Stimulated activated CD8-positive, alpha-beta memory T cell treated with anti-CD3 and anti-CD28 coated beads, Interleukin-7, amount 100 ng/mL, for 24 hours (primary cell): Measurements from ENCODE around the gene ZNF778.
"Not testable (repeated sequence)": the region's sequence is repeated elsewhere in the genome, so short reads cannot be mapped to it uniquely, and the experiment has no call there.

Experiments
- DNase-seq: peaks from one replicate; pipeline ENCODE4 v3.0.0-alpha.2; 2020; ENCODE audit warnings: low read depth

ZNF778 gene

GRCh38 chr16:89183463-89183862 lies 34.0 kb upstream of the ZNF778 start:
- no peak for DNase-seq

DNA sequence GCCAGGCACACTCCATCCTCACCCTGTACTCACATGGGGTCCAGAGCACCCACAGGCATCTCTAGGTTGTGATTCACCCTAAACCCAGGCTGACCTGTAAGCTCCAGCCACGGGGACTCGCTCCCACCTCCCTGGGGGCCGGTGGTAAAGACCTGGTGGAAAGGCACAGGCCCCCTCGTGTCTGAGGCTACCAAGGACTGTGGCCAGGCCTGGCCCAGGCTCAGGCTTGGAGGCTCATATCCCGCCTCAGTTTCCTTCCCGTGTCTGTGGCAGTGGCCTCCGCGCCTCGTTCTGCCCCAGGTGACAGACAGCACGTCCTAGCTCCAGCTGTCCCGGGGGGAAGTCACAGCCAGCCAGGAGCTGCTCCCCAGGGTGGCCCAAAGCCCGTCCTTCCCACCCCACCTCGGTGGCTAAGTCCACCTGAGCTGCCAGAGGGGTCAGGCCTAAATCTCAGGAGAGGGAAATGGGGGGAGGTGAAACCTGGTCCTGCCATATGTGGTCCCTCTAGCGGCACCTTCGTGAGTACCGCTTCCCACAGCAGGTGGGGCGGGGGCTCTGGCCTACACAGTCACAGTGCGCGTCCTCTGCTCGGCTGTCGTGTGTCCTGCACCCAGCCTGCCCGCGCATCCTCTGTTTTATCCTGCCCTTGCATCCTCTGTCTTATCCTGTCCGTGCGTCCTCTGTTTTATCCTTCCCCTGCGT lies 33.4 kb upstream of the ZNF778 start:
- no peak for DNase-seq

DNA sequence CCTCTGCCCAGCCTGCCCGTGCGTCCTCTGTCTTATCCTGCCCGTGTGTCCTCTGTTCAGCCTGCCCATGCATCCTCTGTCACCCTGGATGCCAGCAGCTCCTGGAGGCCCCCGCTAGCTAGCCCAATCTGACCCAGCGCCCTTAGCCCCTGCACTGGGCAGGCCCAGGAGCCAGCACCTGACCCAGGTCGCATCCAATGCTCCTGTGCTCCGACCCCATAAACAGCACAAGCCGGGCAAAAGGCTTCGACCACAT lies 32.9 kb upstream of the ZNF778 start:
- DNase-seq = no peak

GRCh38 chr16:89184933-89185794 lies 32.3 kb upstream of the ZNF778 start:
- no peak for DNase-seq

DNA sequence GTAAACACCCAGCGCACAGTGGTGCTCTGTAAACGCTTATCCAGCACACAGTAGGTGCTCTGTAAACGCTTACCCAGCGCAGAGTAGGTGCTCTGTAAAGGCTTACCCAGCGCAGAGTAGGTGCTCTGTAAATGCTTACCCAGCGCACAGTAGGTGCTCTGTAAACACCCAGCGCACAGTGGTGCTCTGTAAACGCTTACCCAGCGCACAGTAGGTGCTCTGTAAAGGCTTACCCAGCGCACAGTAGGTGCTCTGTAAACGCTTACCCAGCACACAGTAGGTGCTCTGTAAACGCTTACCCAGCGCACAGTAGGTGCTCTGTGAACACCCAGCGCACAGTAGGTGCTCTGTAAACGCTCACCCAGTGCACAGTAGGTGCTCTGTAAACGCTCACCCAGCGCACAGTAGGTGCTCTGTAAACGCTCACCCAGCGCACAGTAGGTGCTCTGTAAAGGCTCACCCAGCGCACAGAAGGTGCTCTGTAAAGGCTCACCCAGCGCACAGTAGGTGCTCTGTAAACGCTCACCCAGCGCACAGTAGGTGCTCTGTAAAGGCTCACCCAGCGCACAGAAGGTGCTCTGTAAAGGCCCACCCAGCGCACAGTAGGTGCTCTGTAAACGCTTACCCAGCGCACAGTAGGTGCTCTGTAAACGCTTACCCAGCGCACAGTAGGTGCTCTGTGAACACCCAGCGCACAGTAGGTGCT lies 31.5 kb upstream of the ZNF778 start:
- DNase-seq = not testable (repeated sequence)

DNA sequence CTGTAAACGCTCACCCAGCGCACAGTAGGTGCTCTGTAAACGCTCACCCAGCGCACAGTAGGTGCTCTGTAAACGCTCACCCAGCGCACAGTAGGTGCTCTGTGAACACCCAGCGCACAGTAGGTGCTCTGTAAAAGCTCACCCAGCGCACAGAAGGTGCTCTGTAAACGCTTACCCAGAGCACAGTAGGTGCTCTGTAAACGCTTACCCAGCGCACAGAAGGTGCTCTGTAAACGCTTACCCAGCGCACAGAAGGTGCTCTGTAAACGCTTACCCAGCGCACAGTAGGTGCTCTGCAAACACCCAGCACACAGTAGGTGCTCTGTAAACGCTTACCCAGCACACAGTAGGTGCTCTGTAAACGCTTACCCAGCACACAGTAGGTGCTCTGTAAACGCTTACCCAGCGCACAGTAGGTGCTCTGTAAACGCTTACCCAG lies 30.9 kb upstream of the ZNF778 start:
- DNase-seq = not testable (repeated sequence)

DNA sequence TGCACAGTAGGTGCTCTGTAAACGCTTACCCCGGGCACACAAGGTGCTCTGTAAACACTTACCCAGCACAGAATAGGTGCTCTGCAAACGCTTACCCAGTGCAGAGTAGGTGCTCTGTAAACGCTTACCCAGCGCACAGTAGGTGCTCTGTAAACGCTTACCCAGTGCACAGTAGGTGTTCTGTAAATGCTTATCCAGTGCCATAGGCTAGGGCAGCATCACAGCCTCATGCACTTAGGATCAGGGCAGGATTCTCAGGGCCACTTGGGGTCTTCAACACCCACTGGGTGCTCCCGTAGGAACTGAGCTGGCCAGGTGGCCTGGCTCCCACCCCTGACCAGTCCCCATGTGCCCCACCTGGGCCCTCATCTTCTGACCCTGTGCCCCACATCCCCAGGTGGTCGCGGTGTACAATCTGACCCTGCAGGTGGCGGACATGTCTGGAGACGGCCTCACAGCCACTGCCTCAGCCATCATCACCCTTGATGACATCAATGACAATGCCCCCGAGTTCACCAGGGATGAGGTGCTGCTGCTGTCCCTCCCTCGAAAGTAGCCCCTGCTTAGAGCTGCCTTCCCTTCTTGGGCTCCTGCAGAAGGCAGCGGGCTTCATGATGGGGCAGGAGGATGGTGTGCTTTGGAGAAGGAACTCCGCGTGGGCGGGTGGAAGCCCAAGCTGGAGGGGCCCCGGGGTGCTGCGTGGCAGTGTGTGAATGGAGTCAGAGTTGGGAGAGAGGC lies 30.3 kb upstream of the ZNF778 start:
- no peak for DNase-seq

GRCh38 chr16:89187770-89188392 lies 29.6 kb upstream of the ZNF778 start:
- no peak for DNase-seq

DNA sequence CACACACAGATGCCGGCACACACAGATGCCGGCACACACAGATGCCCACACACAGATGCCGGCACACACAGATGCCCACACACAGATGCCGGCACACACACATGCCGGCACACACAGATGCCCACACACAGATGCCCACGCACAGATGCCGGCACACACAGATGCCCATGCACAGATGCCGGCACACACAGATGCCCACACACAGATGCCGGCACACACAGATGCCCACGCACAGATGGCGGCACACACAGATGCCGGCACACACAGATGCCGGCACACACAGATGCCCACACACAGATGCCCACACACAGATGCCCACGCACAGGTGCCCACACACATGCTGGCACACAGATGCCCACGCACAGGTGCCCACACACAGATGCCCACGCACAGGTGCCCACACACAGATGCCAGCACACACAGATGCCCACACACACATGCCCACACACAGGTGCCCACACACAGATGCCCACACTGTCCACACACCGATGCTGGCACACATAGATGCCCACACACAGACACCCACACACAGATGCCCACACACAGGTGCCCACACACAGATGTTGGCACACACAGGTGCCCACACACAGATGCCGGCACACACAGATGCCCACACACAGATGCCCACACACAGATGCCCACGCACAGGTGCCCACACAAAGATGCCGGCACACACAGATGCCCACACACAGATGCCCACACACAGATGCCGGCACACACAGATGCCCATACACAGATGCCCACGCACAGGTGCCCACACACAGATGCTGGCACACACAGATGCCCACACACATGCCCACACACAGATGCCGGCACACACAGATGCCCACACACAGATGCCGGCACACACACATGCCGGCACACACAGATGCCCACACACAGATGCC lies 28.8 kb upstream of the ZNF778 start:
- DNase-seq = not testable (repeated sequence)

DNA sequence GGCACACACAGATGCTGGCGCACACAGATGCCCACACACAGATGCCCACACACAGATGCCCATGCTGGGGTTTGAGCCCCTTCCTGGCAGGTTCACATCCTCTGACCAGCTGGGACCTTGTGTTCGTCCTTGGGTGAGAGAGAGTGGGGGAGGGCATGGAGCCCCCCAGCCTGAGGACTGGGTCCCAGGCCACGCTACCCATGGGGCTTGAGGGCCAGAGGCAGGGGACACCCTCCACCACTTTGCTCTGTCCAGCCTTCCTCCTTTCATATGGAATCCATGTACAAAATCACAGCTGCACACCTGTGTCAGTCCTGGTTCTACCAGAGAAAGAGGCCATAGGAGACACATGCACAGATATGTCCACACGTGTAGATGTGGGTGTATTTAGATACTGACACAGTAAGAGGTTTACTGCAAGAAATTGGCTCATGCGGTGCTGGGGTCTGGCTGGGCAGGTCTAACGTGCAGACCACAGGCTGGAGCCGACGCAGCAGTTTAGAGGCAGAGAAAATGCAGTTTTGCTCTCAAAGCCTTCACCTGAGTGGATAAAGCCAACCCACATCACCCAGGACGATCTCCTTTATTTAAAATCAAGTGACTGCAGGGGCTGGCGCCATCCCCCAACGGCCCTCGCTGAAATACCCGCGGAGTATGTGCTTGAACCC lies 28.0 kb upstream of the ZNF778 start:
- no peak for DNase-seq

GRCh38 chr16:89190150-89190958 lies 27.1 kb upstream of the ZNF778 start:
- no peak for DNase-seq

- no peak for DNase-seq
These were observed 26.2 kb upstream of the ZNF778 start for GRCh38 chr16:89191033-89191900.

GRCh38 chr16:89191901-89192185 lies 25.7 kb upstream of the ZNF778 start:
- DNase-seq = no peak

GRCh38 chr16:89192186-89192955 lies 25.1 kb upstream of the ZNF778 start:
- DNase-seq = peak; percentile 49

DNA sequence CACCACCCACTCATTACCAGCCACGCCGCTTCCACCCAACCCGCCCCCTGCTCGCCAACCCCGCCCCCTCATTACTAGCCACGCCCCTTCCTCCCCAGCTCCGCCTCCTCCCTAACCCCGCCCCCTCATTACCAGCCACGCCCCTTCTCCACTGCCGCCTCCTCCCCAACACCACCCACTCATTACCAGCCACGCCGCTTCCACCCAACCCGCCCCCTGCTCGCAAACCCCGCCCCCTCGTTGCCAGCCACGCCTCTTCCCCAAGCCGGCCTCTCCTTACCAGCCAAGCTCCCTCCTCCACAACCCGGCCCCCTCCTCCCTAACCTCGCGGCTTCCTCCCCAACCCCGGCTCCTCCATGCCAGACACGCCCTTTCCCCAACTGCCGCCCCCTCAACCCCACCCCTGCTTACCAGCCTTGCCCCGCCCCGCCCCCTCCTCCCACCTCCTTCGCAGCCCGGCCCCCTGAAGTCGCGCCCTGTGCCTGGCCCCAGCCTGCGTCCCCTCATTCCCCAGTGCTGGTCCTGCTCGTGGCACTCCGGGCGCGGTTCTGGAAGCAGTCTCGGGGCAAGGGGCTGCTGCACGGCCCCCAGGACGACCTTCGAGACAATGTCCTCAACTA lies 24.4 kb upstream of the ZNF778 start:
- DNase-seq = no peak

DNA sequence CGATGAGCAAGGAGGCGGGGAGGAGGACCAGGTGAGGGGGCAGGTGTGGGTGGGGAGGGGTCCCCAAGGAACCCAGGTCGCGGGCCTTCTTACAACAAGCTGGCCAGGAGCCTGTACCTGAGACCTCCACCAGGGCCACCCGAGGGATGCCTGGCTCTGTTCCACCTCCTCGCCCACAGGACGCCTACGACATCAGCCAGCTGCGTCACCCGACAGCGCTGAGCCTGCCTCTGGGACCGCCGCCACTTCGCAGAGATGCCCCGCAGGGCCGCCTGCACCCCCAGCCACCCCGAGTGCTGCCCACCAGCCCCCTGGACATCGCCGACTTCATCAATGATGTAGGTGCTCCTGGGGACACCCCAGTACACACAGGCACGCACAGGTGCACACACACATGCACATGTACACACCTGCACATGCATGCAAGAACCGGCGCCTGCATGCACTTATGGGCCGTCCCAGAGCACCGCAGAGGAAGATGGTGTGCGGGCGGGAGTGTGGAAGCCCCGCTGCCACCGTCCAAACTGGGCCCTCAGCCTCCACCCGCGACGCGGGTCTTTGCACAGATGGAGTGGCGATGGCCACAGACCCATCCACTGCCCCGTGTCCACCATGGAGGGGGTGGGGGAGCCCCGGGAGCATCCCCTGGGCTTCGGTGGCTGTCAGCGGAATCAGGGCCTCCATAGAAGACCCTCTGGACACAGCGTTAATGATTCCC lies 23.8 kb upstream of the ZNF778 start:
- no peak for DNase-seq
